Astrocyte (in vitro differentiated cells and primary cell): ENCODE data around the gene DQX1. TPM values are rescaled to one million over a fixed set of nuclear protein-coding genes. Genes with fewer than 3 reads are reported as not detected.

Source experiments
- DNase-seq: peaks from one replicate; pipeline ENCODE4 v3.0.0-alpha.2; 2010; ENCODE audit warnings: low read depth
- FAIRE-seq: peaks from 2 replicates; lab custom pipeline; 2011; peaks lifted over from hg19 to GRCh38; lab: Jason Lieb, UNC
- H2AFZ ChIP-seq: 2 replicates; pipeline ENCODE4 v1.6.0; 2012; ENCODE audit warnings: low read depth, low read length, inconsistent platforms
- H3K27ac ChIP-seq: 2 replicates; pipeline ENCODE4 v1.5.1; 2011; ENCODE audit warnings: low read depth, low read length, inconsistent platforms
- H3K27me3 ChIP-seq: 2 replicates; pipeline ENCODE4 v1.6.0; 2011; ENCODE audit warnings: low read length, inconsistent platforms; ENCODE audit not compliant: insufficient read depth
- H3K36me3 ChIP-seq: 2 replicates; pipeline ENCODE4 v1.5.1; 2011; ENCODE audit warnings: low read length, inconsistent platforms; ENCODE audit not compliant: insufficient read depth
- H3K4me1 ChIP-seq: 2 replicates; pipeline ENCODE4 v1.5.1; 2011; ENCODE audit warnings: low read length, inconsistent platforms; ENCODE audit not compliant: insufficient read depth
- H3K4me2 ChIP-seq: 2 replicates; pipeline ENCODE4 v1.6.0; 2012; ENCODE audit warnings: low read length, inconsistent platforms
- H3K4me3 ChIP-seq: 2 replicates; pipeline ENCODE4 v1.5.1; 2011; ENCODE audit warnings: low read depth, mild to moderate bottlenecking, low read length, inconsistent platforms; ENCODE audit not compliant: insufficient read depth
- H3K79me2 ChIP-seq: 2 replicates; pipeline ENCODE4 v1.6.0; 2012; ENCODE audit warnings: mild to moderate bottlenecking, low read length, inconsistent platforms; ENCODE audit not compliant: insufficient read depth
- H3K9ac ChIP-seq: 2 replicates; pipeline ENCODE4 v1.6.0; 2012; ENCODE audit warnings: mild to moderate bottlenecking, low read length, inconsistent platforms
- H3K9me3 ChIP-seq: 2 replicates; pipeline ENCODE4 v1.5.1; 2012; ENCODE audit warnings: low read depth, mild to moderate bottlenecking, low read length, inconsistent platforms; ENCODE audit not compliant: insufficient read depth
- H4K20me1 ChIP-seq: 2 replicates; pipeline ENCODE4 v1.6.0; 2012; ENCODE audit warnings: low read length, inconsistent platforms; ENCODE audit not compliant: insufficient read depth
- H3K27ac Mint-ChIP-seq: one replicate; pipeline ENCODE4 v1.8.0; 2021; ENCODE audit warnings: mild to moderate bottlenecking, mixed read lengths; ENCODE audit not compliant: unreplicated experiment
- H3K27me3 Mint-ChIP-seq: one replicate; pipeline ENCODE4 v1.8.0; 2021; ENCODE audit warnings: low read depth, mixed read lengths; ENCODE audit not compliant: unreplicated experiment
- H3K36me3 Mint-ChIP-seq: one replicate; pipeline ENCODE4 v1.8.0; 2021; ENCODE audit warnings: low read depth, mixed read lengths; ENCODE audit not compliant: unreplicated experiment
- H3K4me1 Mint-ChIP-seq: one replicate; pipeline ENCODE4 v1.8.0; 2021; ENCODE audit warnings: low read depth, mixed read lengths; ENCODE audit not compliant: unreplicated experiment
- H3K4me3 Mint-ChIP-seq: one replicate; pipeline ENCODE4 v1.8.0; 2021; ENCODE audit warnings: mild to moderate bottlenecking, moderate library complexity, mixed read lengths; ENCODE audit not compliant: unreplicated experiment
- H3K9me3 Mint-ChIP-seq: one replicate; pipeline ENCODE4 v1.8.0; 2021; ENCODE audit warnings: mild to moderate bottlenecking, mixed read lengths; ENCODE audit not compliant: unreplicated experiment
- EZH2 ChIP-seq: IDR thresholded peaks from 2 replicates; pipeline ENCODE4 v1.6.1; 2012; ENCODE audit warnings: mild to moderate bottlenecking, low read length, inconsistent platforms; ENCODE audit not compliant: insufficient read depth
- total RNA-seq: library from RNA; stranded (reverse); gene quantifications from 2 replicates; pipeline ENCODE4 v1.2.1, GENCODE V29; 2021
- TF ChIP-seq, protein P1 (sequence below): IDR thresholded peaks from 2 replicates; pipeline ENCODE4 v1.5.1; 2011; ENCODE audit warnings: low read depth, mild to moderate bottlenecking, inconsistent platforms, low read length, moderate library complexity; ENCODE audit not compliant: insufficient read depth

DQX1 gene
- total RNA-seq, 1 donor from 2014 or later = 0.73 TPM

DNA sequence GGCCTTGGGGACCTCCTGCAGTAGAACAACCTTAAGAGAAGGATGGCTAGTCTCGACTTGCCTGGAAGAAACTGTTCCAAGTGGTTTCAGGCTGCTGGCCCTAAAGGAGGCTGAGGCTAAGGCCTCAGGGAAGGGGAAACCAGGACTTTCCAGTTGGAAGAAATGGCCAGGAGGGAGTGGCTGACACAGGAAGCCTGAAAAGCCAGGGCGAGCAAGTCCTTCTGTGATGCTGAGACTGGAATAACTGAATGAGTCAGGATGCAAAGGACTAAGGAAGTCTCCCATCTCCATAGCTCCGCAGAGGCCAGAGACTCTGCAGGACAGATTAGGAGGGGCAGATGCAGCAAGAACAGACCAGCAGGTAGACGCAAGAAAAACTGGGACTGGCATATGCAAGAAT lies 11.1 kb upstream of the DQX1 start:
- H3K9me3 Mint-ChIP-seq = no peaks in the 10 kb centered on the region
- H3K27ac Mint-ChIP-seq = no peak overlapping the region

DNA sequence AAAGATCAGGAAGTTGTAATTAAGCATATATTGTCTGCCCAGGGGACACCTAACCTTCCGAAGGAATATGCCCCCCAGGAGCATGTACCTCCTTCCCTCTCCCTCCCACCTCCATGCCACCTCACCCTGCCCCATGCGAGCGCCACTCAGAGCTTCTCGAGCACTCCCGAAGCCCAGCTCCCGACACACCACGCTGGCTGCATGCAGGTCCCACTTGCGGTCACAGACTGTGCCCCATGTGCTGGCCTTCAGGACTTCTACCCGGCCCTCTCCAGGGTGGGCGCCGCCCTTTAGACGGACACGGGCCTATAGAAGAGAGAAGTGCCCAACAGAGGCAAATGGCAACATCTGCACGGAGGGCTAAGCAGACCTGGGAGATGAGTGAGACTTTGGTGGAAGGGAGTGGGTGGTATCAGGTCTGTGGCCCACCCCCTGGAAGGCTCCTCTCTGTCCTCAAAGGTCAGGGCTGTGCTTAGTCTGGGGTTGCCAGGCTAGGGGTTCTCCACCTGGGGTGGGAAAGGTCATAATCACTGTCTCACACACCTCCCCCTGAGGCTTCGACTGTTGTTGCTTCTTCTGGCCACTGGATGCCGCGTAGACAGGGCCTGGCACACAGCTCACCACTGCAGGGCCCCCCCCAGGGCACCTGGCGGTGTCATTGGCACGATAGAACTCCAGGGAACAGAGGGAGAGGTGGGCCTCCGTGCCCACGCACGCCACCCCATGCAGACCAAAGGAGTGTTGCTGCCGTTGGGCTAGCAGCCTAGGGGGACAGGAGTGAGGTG lies 10.3 kb upstream of the DQX1 start:
- Mint-ChIP-seq H3K27me3 (peaks cover 3% of the 10 kb centered on the region), H3K4me1 (peaks cover 3% of the 10 kb centered on the region), H3K4me3 (no peak overlapping the region), H3K36me3 (peaks cover 10% of the 10 kb centered on the region), H3K27ac (no peak overlapping the region), H3K9me3 (no peaks in the 10 kb centered on the region)
- no peak for DNase-seq
- Histone ChIP-seq H3K36me3 (peaks cover 11% of the 10 kb centered on the region), H4K20me1 (peaks cover 14% of the 10 kb centered on the region), H3K79me2 (no peaks in the 10 kb centered on the region), H2AFZ (no peak overlapping the region), H3K27ac (no peak overlapping the region), H3K4me2 (no peak overlapping the region), H3K9ac (no peak overlapping the region), H3K4me3 (no peak overlapping the region), H3K4me1 (no peaks in the 10 kb centered on the region), H3K27me3 (no peaks in the 10 kb centered on the region), H3K9me3 (no peaks in the 10 kb centered on the region)
- no peak for TF ChIP-seq EZH2
- TF ChIP-seq, protein P1, sequence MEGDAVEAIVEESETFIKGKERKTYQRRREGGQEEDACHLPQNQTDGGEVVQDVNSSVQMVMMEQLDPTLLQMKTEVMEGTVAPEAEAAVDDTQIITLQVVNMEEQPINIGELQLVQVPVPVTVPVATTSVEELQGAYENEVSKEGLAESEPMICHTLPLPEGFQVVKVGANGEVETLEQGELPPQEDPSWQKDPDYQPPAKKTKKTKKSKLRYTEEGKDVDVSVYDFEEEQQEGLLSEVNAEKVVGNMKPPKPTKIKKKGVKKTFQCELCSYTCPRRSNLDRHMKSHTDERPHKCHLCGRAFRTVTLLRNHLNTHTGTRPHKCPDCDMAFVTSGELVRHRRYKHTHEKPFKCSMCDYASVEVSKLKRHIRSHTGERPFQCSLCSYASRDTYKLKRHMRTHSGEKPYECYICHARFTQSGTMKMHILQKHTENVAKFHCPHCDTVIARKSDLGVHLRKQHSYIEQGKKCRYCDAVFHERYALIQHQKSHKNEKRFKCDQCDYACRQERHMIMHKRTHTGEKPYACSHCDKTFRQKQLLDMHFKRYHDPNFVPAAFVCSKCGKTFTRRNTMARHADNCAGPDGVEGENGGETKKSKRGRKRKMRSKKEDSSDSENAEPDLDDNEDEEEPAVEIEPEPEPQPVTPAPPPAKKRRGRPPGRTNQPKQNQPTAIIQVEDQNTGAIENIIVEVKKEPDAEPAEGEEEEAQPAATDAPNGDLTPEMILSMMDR = no peak
- no peak for FAIRE-seq

More for the DNA sequence above, 11.1 kb upstream of the DQX1 start:
- FAIRE-seq = no peak
- DNase-seq = no peak
- no peak overlapping the region for H3K4me2 ChIP-seq
- no peaks in the 10 kb centered on the region for H3K79me2 ChIP-seq
- H2AFZ ChIP-seq = no peak overlapping the region
- Mint-ChIP-seq H3K4me1 (peaks cover 3% of the 10 kb centered on the region), H3K27me3 (peaks cover 3% of the 10 kb centered on the region), H3K36me3 (peaks cover 10% of the 10 kb centered on the region), H3K4me3 (peak overlapping the region; percentile 22)
- H3K27ac ChIP-seq = no peak overlapping the region
- no peak overlapping the region for H3K9ac ChIP-seq
- no peaks in the 10 kb centered on the region for H3K27me3 ChIP-seq
- no peak overlapping the region for H3K4me3 ChIP-seq
- no peak for TF ChIP-seq EZH2
- TF ChIP-seq, protein P1 = no peak
- H3K36me3 ChIP-seq = peaks cover 11% of the 10 kb centered on the region
- H3K9me3 ChIP-seq = no peaks in the 10 kb centered on the region
- no peaks in the 10 kb centered on the region for H3K4me1 ChIP-seq
- peaks cover 9% of the 10 kb centered on the region for H4K20me1 ChIP-seq

DNA sequence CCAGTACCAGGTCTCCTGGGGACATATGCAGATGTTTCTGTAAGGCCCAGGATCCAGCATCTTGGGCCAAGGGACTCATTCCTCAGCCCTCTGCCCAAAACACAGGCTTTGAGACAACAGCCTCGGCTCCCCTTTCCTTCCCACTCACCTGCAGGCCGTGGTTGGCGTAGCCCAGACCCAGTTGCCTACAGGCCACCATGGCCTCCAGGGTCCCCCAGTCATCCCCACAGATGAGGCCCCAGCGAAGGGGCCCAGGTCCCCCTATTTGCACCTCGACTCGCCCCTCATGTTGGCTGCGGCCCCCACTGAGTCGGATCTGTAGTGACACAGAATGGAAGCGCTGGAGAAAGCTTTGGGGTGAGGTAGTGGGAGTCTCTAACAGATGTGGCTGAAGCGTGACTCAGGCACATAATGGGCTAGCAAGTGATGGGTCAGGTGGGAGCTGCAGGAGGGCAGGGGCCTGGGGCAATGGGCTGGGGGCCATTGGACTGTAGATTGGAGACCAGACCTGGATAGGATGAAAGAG lies 9.5 kb upstream of the DQX1 start:
- Mint-ChIP-seq H3K36me3 (peaks cover 10% of the 10 kb centered on the region), H3K9me3 (no peaks in the 10 kb centered on the region), H3K4me1 (peaks cover 8% of the 10 kb centered on the region), H3K27ac (no peak overlapping the region), H3K27me3 (peaks cover 3% of the 10 kb centered on the region), H3K4me3 (no peak overlapping the region)
- no peaks in the 10 kb centered on the region for H3K9me3 ChIP-seq
- H3K27me3 ChIP-seq = no peaks in the 10 kb centered on the region
- H4K20me1 ChIP-seq = peaks cover 19% of the 10 kb centered on the region
- no peak for TF ChIP-seq EZH2
- TF ChIP-seq, protein P1 = no peak
- DNase-seq (no peak), FAIRE-seq (no peak)
- H3K9ac ChIP-seq = no peak overlapping the region
- no peak overlapping the region for H2AFZ ChIP-seq
- peaks cover 11% of the 10 kb centered on the region for H3K36me3 ChIP-seq
- no peak overlapping the region for H3K4me2 ChIP-seq
- no peak overlapping the region for H3K27ac ChIP-seq
- no peak overlapping the region for H3K4me3 ChIP-seq
- peaks cover 5% of the 10 kb centered on the region for H3K79me2 ChIP-seq
- peaks cover 8% of the 10 kb centered on the region for H3K4me1 ChIP-seq
